Thyroid gland (tissue), 4 donors: Measurements from ENCODE around the gene PILRA.

Experiments used
- POLR2A ChIP-seq, 2 donors: fragments of 450-650 bp; IDR thresholded peaks; one replicate each; pipeline ENCODE4 v1.6.1; 2017; ENCODE audit warnings: antibody characterized with exemption in 2 of 2, mild to moderate bottlenecking in 2 of 2, moderate library complexity in 1 of 2
- TF ChIP-seq, protein P1 (sequence below), 6 experiments: fragments of 200-600 bp in 3 of 6; fragments of 450-650 bp in 3 of 6; sonication (generic) in 3 of 6; IDR thresholded peaks; one replicate each; pipeline ENCODE4 v1.5.1; 2016 to 2019; ENCODE audit warnings: antibody characterized with exemption in 6 of 6, mild to moderate bottlenecking in 2 of 6, inconsistent platforms in 1 of 6, moderate library complexity in 1 of 6

DNA sequence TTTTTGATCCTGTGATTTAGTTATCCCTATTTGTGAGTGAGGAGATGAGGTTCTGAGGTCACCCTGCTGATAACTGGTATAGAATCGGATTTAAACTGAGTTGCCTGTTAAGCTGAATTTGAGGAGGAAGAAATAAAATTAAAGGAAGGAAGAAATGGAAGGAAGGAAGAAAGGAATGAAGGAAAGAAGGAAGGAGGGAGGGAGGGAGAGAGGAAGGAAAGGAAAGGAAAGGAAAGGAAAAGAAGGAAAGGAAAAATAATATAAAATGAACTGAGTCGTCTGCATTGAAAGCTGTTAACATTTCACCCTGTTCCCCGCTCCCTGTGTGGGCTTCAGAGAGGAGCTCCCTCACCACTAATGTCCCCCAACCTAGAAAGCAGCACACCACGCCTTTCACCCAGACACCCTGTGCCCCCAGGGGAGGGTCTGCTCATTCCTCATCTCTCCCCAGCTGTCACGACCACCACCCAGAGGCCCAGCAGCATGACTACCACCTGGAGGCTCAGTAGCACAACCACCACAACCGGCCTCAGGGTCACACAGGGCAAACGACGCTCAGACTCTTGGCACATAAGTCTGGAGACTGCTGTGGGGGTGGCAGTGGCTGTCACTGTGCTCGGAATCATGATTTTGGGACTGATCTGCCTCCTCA lies 16.3 kb downstream of the PILRA start:
- TF ChIP-seq, protein P1, sequence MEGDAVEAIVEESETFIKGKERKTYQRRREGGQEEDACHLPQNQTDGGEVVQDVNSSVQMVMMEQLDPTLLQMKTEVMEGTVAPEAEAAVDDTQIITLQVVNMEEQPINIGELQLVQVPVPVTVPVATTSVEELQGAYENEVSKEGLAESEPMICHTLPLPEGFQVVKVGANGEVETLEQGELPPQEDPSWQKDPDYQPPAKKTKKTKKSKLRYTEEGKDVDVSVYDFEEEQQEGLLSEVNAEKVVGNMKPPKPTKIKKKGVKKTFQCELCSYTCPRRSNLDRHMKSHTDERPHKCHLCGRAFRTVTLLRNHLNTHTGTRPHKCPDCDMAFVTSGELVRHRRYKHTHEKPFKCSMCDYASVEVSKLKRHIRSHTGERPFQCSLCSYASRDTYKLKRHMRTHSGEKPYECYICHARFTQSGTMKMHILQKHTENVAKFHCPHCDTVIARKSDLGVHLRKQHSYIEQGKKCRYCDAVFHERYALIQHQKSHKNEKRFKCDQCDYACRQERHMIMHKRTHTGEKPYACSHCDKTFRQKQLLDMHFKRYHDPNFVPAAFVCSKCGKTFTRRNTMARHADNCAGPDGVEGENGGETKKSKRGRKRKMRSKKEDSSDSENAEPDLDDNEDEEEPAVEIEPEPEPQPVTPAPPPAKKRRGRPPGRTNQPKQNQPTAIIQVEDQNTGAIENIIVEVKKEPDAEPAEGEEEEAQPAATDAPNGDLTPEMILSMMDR (IDR thresholded peaks at IDR 0.05) = no peak
- TF ChIP-seq POLR2A (IDR thresholded peaks at IDR 0.05) = no peak
